COLO668 (cell line): ENCODE results near the gene RNASE7.
"Not testable (repeated sequence)": the region's sequence is repeated elsewhere in the genome, so short reads cannot be mapped to it uniquely, and the experiment has no call there.

ENCODE experiments used
- DNase-seq: peaks from one replicate; lab custom pipeline; 2025; ENCODE audit not compliant: unreplicated experiment; lab: John Stamatoyannopoulos, UW

The RNASE7 gene

GRCh38 chr14:21023174-21023573, 19.0 kb upstream of the RNASE7 start:
- DNase-seq, result no peak

- DNase-seq, result no peak
Observed at GRCh38 chr14:21023817-21024584, 18.2 kb upstream of the RNASE7 start.

GRCh38 chr14:21024585-21025370, 17.4 kb upstream of the RNASE7 start, which contains the start of gene NDRG2:
TSS of gene NDRG2 (minus strand) at chr14:21025061. CDS start at chr14:21023315, 1,746 bp downstream.
- DNase-seq, result peak; percentile 14

GRCh38 chr14:21025371-21026273, 16.5 kb upstream of the RNASE7 start:
- no peak for DNase-seq

- DNase-seq, result no peak
Observed at GRCh38 chr14:21026274-21026987, 15.7 kb upstream of the RNASE7 start.

- no peak for DNase-seq
Observed at GRCh38 chr14:21026988-21027315, 15.2 kb upstream of the RNASE7 start.

- no peak for DNase-seq
Observed at GRCh38 chr14:21029917-21030316, 12.2 kb upstream of the RNASE7 start, which contains the start of gene TPPP2. TSS of gene TPPP2 (plus strand) at chr14:21030217. CDS start at chr14:21030582, 365 bp downstream.

GRCh38 chr14:21030531-21030930, 11.6 kb upstream of the RNASE7 start:
- no peak for DNase-seq

- DNase-seq, result no peak
Observed at GRCh38 chr14:21032326-21033132, 9.6 kb upstream of the RNASE7 start.

- no peak for DNase-seq
Observed at GRCh38 chr14:21033133-21033698, 8.9 kb upstream of the RNASE7 start.

GRCh38 chr14:21034707-21035106, 7.5 kb upstream of the RNASE7 start, which contains the start of gene RNASE13:
TSS of gene RNASE13 (minus strand) at chr14:21034807. CDS start at chr14:21034288, 519 bp downstream.
- DNase-seq, result no peak

- DNase-seq, result no peak
Observed at GRCh38 chr14:21036751-21037150, 5.4 kb upstream of the RNASE7 start.

GRCh38 chr14:21037156-21037555, 5.0 kb upstream of the RNASE7 start:
- DNase-seq, result no peak

GRCh38 chr14:21038441-21039422, 3.4 kb upstream of the RNASE7 start:
- peak; percentile 9 for DNase-seq

GRCh38 chr14:21039585-21040369, 2.4 kb upstream of the RNASE7 start:
- no peak for DNase-seq

GRCh38 chr14:21040370-21040925, 1.7 kb upstream of the RNASE7 start:
- DNase-seq, result no peak

- DNase-seq, result not testable (repeated sequence)
Observed at GRCh38 chr14:21040941-21041340, 1.2 kb upstream of the RNASE7 start.
